ENCODE results near the gene A3GALT2. TPM values are rescaled to one million over a fixed set of nuclear protein-coding genes. Genes with fewer than 3 reads are reported as not detected.

The A3GALT2 gene
- total and polyA plus RNA-seq, 8 donors: 0.07 TPM; not detected in 7

DNA sequence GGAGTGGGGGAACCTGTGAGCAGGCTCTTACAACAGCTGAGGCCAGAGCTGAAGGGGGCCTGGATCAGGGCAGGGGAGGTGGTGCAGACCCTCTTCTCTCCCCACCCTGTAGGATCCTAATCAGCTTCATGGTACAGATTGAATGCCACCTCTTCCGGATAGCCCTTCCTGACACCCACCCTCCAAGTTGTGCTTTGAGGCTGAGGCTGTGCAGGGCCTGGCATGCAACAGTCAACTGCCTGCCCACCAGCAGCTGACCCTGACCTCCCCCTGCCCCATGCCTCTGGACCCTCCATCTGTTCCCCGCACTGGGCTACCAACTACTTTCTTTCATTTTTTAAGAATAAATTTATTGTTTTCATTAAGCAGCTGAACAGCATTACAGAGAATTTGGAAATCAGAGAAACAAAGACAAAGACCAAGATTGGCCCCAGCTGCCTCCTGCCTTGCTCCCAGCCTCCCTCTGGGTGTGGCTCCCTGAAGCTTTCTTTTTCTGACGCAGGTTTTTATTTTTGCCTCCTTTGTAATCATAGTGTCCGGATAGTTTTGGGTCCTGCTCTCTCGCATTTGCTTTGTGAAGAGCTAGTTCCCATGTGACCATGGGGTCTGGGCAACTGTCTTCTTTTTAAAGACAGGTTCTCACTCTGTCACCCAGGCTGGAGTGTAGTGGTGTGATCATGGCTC, 51.8 kb downstream of the A3GALT2 start:
- DNase-seq (no peak), ATAC-seq (no peak), FAIRE-seq (no peak)
- no peaks in the 10 kb centered on the region for H3K36me3 ChIP-seq
- H3K27ac ChIP-seq: no peak overlapping the region
- no peaks in the 10 kb centered on the region for H3K27me3 ChIP-seq
- intact Hi-C loops (cut with DNase I): no loop called here
- no peaks in the 10 kb centered on the region for H3K4me1 ChIP-seq
- TF ChIP-seq, protein P1, sequence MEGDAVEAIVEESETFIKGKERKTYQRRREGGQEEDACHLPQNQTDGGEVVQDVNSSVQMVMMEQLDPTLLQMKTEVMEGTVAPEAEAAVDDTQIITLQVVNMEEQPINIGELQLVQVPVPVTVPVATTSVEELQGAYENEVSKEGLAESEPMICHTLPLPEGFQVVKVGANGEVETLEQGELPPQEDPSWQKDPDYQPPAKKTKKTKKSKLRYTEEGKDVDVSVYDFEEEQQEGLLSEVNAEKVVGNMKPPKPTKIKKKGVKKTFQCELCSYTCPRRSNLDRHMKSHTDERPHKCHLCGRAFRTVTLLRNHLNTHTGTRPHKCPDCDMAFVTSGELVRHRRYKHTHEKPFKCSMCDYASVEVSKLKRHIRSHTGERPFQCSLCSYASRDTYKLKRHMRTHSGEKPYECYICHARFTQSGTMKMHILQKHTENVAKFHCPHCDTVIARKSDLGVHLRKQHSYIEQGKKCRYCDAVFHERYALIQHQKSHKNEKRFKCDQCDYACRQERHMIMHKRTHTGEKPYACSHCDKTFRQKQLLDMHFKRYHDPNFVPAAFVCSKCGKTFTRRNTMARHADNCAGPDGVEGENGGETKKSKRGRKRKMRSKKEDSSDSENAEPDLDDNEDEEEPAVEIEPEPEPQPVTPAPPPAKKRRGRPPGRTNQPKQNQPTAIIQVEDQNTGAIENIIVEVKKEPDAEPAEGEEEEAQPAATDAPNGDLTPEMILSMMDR (IDR thresholded peaks at IDR 0.05): no peak
- H3K9me3 ChIP-seq: no peaks in the 10 kb centered on the region
- WGBS, 2 donors: 91 to 92% methylated on average over 5 of the region's 5 CpGs
- H3K4me3 ChIP-seq: no peak overlapping the region

DNA sequence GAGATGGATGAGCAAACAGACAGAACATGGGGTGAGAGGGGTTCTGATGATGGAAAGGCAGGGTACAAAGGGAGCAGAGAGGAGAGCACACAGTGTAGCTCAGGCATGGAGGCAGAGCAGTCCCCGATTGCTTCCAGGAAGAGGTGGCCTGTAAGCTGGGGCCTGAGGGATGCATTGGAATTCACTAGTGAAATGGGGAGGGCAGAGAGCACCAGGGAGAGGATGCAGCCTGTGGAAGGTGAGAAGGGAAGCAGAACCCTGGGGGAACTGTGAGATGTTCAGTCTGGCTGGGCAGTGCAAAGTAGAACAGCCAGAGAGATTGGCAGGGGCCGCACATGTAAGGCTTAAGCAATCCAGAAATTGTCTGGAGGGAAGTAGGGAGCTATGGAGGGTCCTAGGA, 52.4 kb downstream of the A3GALT2 start:
- intact Hi-C loops (cut with DNase I): no loop called here
- H3K36me3 ChIP-seq: no peaks in the 10 kb centered on the region
- H3K4me3 ChIP-seq: no peak overlapping the region
- no peak for FAIRE-seq
- H3K9me3 ChIP-seq: no peaks in the 10 kb centered on the region
- no peaks in the 10 kb centered on the region for H3K4me1 ChIP-seq
- DNase-seq: no peak
- ATAC-seq: no peak
- 74 to 83% methylated on average over 2 of the region's 2 CpGs for WGBS, 2 donors
- no peaks in the 10 kb centered on the region for H3K27me3 ChIP-seq
- TF ChIP-seq, protein P1 (IDR thresholded peaks at IDR 0.05): no peak
- no peak overlapping the region for H3K27ac ChIP-seq

DNA sequence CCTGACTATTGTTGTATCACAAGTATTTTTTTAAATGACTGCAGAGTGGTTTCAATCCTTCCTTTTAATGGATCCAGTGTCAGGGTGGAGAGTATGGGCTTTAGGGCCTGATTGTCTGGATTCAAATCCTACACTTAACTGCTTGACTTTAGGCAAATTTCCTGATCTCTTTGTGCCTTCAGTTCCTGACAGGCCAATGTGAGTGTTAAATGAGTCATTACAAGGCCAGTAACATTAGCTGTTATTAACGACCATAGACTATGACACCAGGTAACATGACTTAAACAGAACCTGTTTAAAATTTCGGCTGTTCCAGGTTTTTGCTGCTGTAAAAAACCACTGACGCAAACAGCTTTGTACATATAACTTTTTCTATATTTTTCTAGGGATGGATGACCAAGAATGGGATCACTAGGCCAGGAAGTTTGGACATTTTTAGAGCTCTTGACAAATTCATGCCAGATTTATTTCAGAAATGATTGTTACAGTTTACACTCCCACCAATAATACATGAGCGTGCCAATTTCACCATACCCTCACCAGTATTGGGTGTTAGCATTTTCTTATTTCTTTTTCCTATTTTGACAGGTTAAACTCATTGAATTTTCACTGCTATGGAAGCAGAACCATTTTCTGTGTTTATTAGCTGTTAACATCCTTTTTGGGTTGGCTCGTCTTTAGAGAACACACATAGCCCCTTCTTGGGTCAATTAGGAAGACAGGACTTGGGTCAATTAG, 53.3 kb downstream of the A3GALT2 start:
- no peak for ATAC-seq
- no peak for DNase-seq
- Histone ChIP-seq H3K27me3 (no peaks in the 10 kb centered on the region), H3K4me3 (no peak overlapping the region), H3K4me1 (no peaks in the 10 kb centered on the region), H3K9me3 (no peaks in the 10 kb centered on the region), H3K27ac (no peak overlapping the region), H3K36me3 (no peaks in the 10 kb centered on the region)
- TF ChIP-seq, protein P1 (IDR thresholded peaks at IDR 0.05): no peak
- WGBS, 2 donors: 84 to 88% methylated on average over 5 of the region's 5 CpGs
- intact Hi-C loops (cut with DNase I): no loop called here
- no peak for FAIRE-seq

DNA sequence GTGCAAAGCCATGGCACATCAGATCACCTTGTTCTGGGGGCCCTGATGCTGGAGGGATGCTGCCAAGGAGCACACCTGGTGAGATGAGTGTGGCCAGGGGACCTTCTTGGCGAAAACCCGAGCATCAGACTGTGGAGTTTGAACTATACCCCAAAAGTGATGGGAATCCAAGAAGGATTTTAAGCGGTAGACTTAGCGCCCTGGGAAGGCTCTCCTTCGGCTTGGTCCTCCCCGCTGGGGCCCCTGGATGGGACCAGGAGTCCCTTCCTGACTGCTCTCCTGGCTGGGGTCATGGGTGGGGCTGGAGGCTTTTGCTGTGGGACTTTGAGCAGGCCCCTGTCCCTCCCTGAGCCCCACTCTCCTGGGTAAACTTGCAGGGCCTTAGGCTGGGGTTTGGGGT, 54.1 kb downstream of the A3GALT2 start:
- Histone ChIP-seq H3K36me3 (no peaks in the 10 kb centered on the region), H3K9me3 (no peaks in the 10 kb centered on the region), H3K27me3 (no peaks in the 10 kb centered on the region), H3K4me3 (no peak overlapping the region), H3K27ac (no peak overlapping the region), H3K4me1 (no peaks in the 10 kb centered on the region)
- DNase-seq: no peak
- ATAC-seq: no peak
- intact Hi-C loops (cut with DNase I): no loop called here
- TF ChIP-seq, protein P1 (IDR thresholded peaks at IDR 0.05): no peak
- 95 to 98% methylated on average over 6 of the region's 6 CpGs for WGBS, 2 donors
- FAIRE-seq: no peak
